ENCODE data around the gene YIF1A. TPM values are rescaled to one million over a fixed set of nuclear protein-coding genes. Genes with fewer than 3 reads are reported as not detected.
A peak's percentile ranks its signal among the peaks of the same experiment; 100 is the strongest.

YIF1A gene
- polyA plus RNA-seq, 2 of the 4 experiments (the other 2 are of a cell fraction), result 79.7 to 99.7 TPM

DNA sequence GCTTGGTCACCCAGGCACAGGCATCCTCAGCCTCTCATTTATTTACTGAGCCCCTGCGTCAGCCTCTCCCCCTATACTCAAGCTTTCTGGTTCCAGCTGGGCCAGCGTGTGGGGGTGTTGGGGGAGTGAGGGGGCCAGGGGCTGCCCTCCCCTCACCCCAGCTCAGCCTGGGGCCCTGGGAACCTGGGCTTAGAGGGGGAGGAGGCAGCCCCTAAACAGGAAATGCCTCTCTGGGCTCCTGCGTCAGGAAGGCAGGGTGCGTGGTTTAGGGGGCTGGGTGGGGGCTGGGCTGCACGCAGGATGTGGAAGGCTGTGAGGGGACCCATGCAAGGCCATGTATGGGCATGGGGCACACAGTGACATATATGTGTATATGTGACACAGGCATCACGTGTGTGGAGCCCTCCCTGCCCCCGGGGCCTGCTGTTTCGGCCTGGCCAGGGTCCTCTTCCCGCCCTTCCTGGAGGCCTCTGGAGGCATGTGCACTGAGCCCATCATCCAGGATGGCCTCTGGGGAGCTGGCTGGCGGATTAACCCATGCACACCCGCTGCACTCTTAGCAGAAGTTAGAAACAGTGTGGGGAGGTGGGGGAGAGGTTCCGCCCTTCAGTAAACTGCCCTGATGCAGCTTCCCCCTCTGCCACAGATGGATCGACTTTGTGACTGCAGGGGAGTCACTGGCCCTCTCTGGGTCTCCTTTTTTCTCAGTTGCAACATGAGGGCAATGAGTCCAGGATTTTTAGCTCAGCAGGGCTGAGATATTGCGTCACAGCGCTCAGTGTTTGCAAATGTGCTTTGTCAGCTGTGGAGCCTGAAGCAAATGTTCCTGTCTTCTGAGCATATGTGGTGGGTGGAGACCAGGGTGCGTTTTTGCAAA, 29.0 kb upstream of the YIF1A start:
- TF ChIP-seq EHF (CRISPR knock-in tag; IDR thresholded peaks at IDR 0.05) (no peak), CEBPB (IDR thresholded peaks at IDR 0.05) (peak; percentile 86 to 94), MAFK (IDR thresholded peaks at IDR 0.05; ENCODE audit: partially characterized antibody) (peak; percentile 72)
- Histone ChIP-seq H3K4me1 (peaks cover 23% of the 10 kb centered on the region), H3K27ac (peak overlapping the region; percentile 62 to 79), H3K4me2 (peak overlapping the region; percentile 52), H3K9me3 (no peaks in the 10 kb centered on the region), H3K4me3 (no peak overlapping the region)
- ChIA-PET CTCF (interaction anchor here (2.7 to 12.2 kb wide), 2 partner anchors 9 to 15 kb away, joined by 10 to 247 read pairs; partner anchors contain the start of gene RIN1), POLR2A (no interaction called here)
- ATAC-seq, result peak; percentile 6 to 19; a peak in 2 of 6 replicates
- WGBS (ENCODE audit: missing lambda C conversion rate), result 53% methylated on average over 14 of the region's 16 CpGs
- DNase-seq (ENCODE audit: low read depth in 1 of 2, low spot score in 1 of 2), result no peak
- FAIRE-seq, result no peak

- WGBS (ENCODE audit: missing lambda C conversion rate), result 76% methylated on average over 14 of the region's 14 CpGs
- POLR2A ChIA-PET, result interaction anchor here (1.0 kb wide), 1 partner anchor 19 kb away, joined by 3 read pairs; the partner anchor contains the start of gene RIN1
- peaks cover 24% of the 10 kb centered on the region for H3K4me1 ChIP-seq
- FAIRE-seq (no peak), DNase-seq (ENCODE audit: low read depth in 1 of 2, low spot score in 1 of 2) (no peak), ATAC-seq (no peak)
- peak overlapping the region; percentile 62 to 79; a peak in 5 of 6 replicates for H3K27ac ChIP-seq
- peak overlapping the region; percentile 52; the same call in 1 of the 3 replicates for H3K4me2 ChIP-seq
- CTCF ChIA-PET, result interaction anchor here (2.7 to 12.2 kb wide), 2 partner anchors 9 to 15 kb away, joined by 10 to 247 read pairs; partner anchors contain the start of gene RIN1
- TF ChIP-seq PHF8 (IDR thresholded peaks at IDR 0.05; ENCODE audit: borderline replicate concordance, low read depth) (no peak), ESRRA (IDR thresholded peaks at IDR 0.05; ENCODE audit: borderline replicate concordance, low read length) (no peak), KDM5A (IDR thresholded peaks at IDR 0.05) (no peak), NPAS2 (CRISPR knock-in tag; IDR thresholded peaks at IDR 0.05; ENCODE audit: borderline replicate concordance) (no peak), HOXB5 (CRISPR knock-in tag; IDR thresholded peaks at IDR 0.05) (no peak), HEYL (CRISPR knock-in tag; IDR thresholded peaks at IDR 0.05) (no peak), RARB (CRISPR knock-in tag; IDR thresholded peaks at IDR 0.05) (no peak), ZNF302 (CRISPR knock-in tag; IDR thresholded peaks at IDR 0.05) (no peak), CBX2 (IDR thresholded peaks at IDR 0.05; ENCODE audit: borderline replicate concordance, low read depth) (no peak), RFX5 (IDR thresholded peaks at IDR 0.05) (no peak), GATA3 (IDR thresholded peaks at IDR 0.05; ENCODE audit: borderline replicate concordance) (no peak), TFCP2L1 (CRISPR knock-in tag; IDR thresholded peaks at IDR 0.05) (no peak), ZFP36 (IDR thresholded peaks at IDR 0.05; ENCODE audit: borderline replicate concordance, partially characterized antibody) (no peak), RAD21 (conservative IDR thresholded peaks at IDR 0.05 in 1 of 2, IDR thresholded peaks at IDR 0.05 in 1 of 2) (no peak), ZSCAN20 (CRISPR knock-in tag; IDR thresholded peaks at IDR 0.05) (no peak), HOXA7 (CRISPR knock-in tag; IDR thresholded peaks at IDR 0.05) (no peak), SREBF2 (IDR thresholded peaks at IDR 0.05) (no peak)
- TF ChIP-seq, protein P1, sequence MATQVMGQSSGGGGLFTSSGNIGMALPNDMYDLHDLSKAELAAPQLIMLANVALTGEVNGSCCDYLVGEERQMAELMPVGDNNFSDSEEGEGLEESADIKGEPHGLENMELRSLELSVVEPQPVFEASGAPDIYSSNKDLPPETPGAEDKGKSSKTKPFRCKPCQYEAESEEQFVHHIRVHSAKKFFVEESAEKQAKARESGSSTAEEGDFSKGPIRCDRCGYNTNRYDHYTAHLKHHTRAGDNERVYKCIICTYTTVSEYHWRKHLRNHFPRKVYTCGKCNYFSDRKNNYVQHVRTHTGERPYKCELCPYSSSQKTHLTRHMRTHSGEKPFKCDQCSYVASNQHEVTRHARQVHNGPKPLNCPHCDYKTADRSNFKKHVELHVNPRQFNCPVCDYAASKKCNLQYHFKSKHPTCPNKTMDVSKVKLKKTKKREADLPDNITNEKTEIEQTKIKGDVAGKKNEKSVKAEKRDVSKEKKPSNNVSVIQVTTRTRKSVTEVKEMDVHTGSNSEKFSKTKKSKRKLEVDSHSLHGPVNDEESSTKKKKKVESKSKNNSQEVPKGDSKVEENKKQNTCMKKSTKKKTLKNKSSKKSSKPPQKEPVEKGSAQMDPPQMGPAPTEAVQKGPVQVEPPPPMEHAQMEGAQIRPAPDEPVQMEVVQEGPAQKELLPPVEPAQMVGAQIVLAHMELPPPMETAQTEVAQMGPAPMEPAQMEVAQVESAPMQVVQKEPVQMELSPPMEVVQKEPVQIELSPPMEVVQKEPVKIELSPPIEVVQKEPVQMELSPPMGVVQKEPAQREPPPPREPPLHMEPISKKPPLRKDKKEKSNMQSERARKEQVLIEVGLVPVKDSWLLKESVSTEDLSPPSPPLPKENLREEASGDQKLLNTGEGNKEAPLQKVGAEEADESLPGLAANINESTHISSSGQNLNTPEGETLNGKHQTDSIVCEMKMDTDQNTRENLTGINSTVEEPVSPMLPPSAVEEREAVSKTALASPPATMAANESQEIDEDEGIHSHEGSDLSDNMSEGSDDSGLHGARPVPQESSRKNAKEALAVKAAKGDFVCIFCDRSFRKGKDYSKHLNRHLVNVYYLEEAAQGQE (IDR thresholded peaks at IDR 0.05), result no peak
- no peaks in the 10 kb centered on the region for H3K9me3 ChIP-seq
- no peak overlapping the region for H3K4me3 ChIP-seq
These were observed 28.4 kb upstream of the YIF1A start for GRCh38 chr11:66317322-66317722.
